ENCODE data around the gene CCDC51. TPM values are rescaled to one million over a fixed set of nuclear protein-coding genes. Genes with fewer than 3 reads are reported as not detected.

CCDC51 gene
- total RNA-seq, 1 experiment from 2014 or later = 11.8 TPM

DNA sequence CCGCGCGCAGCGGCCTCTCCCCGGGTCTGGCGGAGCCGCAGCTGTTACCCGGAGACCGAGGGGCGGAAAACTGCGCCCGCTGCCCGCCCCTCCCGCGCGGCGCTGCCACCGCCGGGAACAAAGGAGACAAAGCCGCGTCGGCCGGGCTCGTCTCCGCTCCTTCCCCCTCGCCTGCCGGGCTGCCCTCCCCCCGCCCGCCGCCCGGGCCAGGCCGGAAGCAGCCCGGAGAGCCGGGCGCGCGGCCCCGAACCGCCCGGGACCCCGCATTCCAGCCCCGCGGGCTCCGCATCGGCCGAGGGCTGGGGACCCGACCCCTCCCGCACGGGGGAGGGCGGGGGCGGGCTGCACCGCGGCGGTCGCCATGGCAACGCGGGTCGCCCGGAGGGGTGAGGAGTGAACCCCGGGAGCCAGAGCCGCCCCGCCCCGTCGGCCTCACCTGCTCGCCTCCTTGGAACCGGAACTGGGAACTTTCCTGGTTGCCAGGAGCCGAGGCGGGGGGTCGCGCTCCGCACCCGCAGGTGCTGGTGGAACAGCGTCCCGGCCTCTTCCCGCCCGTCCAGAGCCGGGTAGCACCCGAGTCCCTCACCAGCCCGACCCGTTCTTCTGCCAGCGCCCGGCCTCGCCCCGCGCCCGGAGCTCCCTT lies 10.5 kb downstream of the CCDC51 start:
- BruUV-seq (replicated peaks) = no TSS peak
- Histone ChIP-seq H3K27me3 (replicated peaks; ENCODE audit: insufficient read depth, low read depth, low read length, poor library complexity) (no peaks in the 10 kb centered on the region), H3K4me1 (ENCODE audit: insufficient read depth, low read length, poor library complexity, severe bottlenecking) (peaks cover 7% of the 10 kb centered on the region), H3K27ac (ENCODE audit: low read depth, low read length, poor library complexity, severe bottlenecking) (peak overlapping the region; percentile 77), H3K9me3 (ENCODE audit: low read depth, low read length, poor library complexity, severe bottlenecking) (no peaks in the 10 kb centered on the region), H3K4me3 (ENCODE audit: low read depth, low read length, poor library complexity, severe bottlenecking) (peak overlapping the region; percentile 62), H3K36me3 (ENCODE audit: insufficient read depth, low read length, poor library complexity, severe bottlenecking) (no peaks in the 10 kb centered on the region)
- ChIA-PET CTCF (no interaction called here), POLR2A (ENCODE audit: low non-redundant PET) (no interaction called here)
- TF ChIP-seq, protein P1, sequence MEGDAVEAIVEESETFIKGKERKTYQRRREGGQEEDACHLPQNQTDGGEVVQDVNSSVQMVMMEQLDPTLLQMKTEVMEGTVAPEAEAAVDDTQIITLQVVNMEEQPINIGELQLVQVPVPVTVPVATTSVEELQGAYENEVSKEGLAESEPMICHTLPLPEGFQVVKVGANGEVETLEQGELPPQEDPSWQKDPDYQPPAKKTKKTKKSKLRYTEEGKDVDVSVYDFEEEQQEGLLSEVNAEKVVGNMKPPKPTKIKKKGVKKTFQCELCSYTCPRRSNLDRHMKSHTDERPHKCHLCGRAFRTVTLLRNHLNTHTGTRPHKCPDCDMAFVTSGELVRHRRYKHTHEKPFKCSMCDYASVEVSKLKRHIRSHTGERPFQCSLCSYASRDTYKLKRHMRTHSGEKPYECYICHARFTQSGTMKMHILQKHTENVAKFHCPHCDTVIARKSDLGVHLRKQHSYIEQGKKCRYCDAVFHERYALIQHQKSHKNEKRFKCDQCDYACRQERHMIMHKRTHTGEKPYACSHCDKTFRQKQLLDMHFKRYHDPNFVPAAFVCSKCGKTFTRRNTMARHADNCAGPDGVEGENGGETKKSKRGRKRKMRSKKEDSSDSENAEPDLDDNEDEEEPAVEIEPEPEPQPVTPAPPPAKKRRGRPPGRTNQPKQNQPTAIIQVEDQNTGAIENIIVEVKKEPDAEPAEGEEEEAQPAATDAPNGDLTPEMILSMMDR (conservative IDR thresholded peaks at IDR 0.05; ENCODE audit: low read depth, low read length) = no peak
- TF ChIP-seq EZH2 (IDR thresholded peaks at IDR 0.05; ENCODE audit: borderline replicate concordance, low read depth, low read length, poor library complexity, severe bottlenecking) = no peak
- intact Hi-C loops (cut with micrococcal nuclease; ENCODE audit: unreplicated experiment) = no loop called here
- DNase-seq (ENCODE audit: low spot score) = peak; percentile 42

DNA sequence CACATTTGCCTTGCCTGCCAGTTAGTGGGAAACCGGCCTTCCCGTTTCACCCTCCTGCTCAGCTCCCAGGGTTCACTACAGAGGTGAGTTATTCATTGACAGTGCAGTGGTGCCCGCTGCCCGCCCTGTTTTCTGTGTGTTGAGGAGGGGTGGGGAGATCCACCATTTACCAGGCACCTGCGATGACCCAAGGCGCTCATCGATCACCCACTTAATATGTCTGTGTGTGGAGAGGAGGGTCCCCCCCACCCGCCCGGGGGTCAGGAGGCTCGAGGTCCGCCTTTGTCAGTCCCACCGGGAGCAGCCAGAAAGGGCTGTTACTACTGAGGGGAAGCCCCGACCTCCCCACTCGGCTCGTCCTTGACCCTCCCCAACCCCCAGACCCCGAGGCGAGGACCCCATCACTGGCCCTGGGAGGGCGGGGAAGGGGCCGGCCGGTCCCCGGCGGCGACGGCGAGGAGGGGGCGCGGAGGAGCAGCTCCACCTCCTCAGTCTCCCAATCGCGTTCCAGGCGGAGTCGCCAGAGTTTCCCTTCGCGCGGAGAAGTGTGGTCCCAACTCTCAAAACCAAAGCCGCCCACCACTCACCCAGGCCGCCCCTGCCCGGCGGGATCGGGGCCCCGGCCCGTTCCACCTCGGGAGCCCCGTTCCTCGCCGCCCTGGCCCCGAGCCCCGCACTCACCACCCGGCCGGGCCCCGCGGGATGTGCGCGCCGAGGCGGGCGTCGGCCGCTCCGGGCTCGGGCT lies 11.2 kb downstream of the CCDC51 start:
- peaks cover 7% of the 10 kb centered on the region for H3K4me1 ChIP-seq (ENCODE audit: insufficient read depth, low read length, poor library complexity, severe bottlenecking)
- ChIA-PET POLR2A (ENCODE audit: low non-redundant PET) (no interaction called here), CTCF (no interaction called here)
- no peaks in the 10 kb centered on the region for H3K36me3 ChIP-seq (ENCODE audit: insufficient read depth, low read length, poor library complexity, severe bottlenecking)
- TF ChIP-seq, protein P1 (conservative IDR thresholded peaks at IDR 0.05; ENCODE audit: low read depth, low read length) = no peak
- no peak for TF ChIP-seq EZH2 (IDR thresholded peaks at IDR 0.05; ENCODE audit: borderline replicate concordance, low read depth, low read length, poor library complexity, severe bottlenecking)
- H3K27me3 ChIP-seq (replicated peaks; ENCODE audit: insufficient read depth, low read depth, low read length, poor library complexity) = no peaks in the 10 kb centered on the region
- peak overlapping the region; percentile 62 for H3K4me3 ChIP-seq (ENCODE audit: low read depth, low read length, poor library complexity, severe bottlenecking)
- DNase-seq (ENCODE audit: low spot score) = peak; percentile 16
- no peaks in the 10 kb centered on the region for H3K9me3 ChIP-seq (ENCODE audit: low read depth, low read length, poor library complexity, severe bottlenecking)
- intact Hi-C loops (cut with micrococcal nuclease; ENCODE audit: unreplicated experiment) = no loop called here
- BruUV-seq (replicated peaks) = no TSS peak
- H3K27ac ChIP-seq (ENCODE audit: low read depth, low read length, poor library complexity, severe bottlenecking) = peak overlapping the region; percentile 77

DNA sequence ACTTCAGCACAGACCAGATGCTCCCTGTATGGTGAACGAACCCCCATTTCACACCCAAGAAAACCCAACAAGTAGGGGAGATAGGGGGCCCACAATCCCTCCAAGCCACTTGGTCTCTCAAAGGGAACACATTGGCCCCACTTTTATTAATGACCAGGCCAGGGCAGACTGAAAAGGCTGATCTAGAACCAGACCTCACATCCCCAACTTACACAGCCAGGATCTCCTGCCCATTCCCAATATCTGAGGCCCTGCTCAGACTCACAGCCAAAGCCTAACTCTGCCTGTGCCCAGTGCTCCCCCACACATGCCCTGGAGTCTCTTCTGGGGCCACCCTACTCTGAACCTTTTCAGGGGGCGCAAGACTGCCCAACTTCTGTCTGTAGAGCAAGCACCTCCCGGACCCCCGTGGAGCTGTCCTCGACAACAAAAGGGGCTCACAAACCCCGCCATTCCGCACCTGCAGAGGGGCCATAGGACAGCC lies 11.8 kb downstream of the CCDC51 start:
- Histone ChIP-seq H3K4me1 (ENCODE audit: insufficient read depth, low read length, poor library complexity, severe bottlenecking) (peaks cover 7% of the 10 kb centered on the region), H3K27ac (ENCODE audit: low read depth, low read length, poor library complexity, severe bottlenecking) (no peak overlapping the region), H3K36me3 (ENCODE audit: insufficient read depth, low read length, poor library complexity, severe bottlenecking) (no peaks in the 10 kb centered on the region), H3K9me3 (ENCODE audit: low read depth, low read length, poor library complexity, severe bottlenecking) (no peaks in the 10 kb centered on the region), H3K27me3 (replicated peaks; ENCODE audit: insufficient read depth, low read depth, low read length, poor library complexity) (no peaks in the 10 kb centered on the region), H3K4me3 (ENCODE audit: low read depth, low read length, poor library complexity, severe bottlenecking) (peak overlapping the region; percentile 62)
- ChIA-PET POLR2A (ENCODE audit: low non-redundant PET) (no interaction called here), CTCF (no interaction called here)
- TF ChIP-seq, protein P1 (conservative IDR thresholded peaks at IDR 0.05; ENCODE audit: low read depth, low read length) = no peak
- TF ChIP-seq EZH2 (IDR thresholded peaks at IDR 0.05; ENCODE audit: borderline replicate concordance, low read depth, low read length, poor library complexity, severe bottlenecking) = no peak
- no TSS peak for BruUV-seq (replicated peaks)
- intact Hi-C loops (cut with micrococcal nuclease; ENCODE audit: unreplicated experiment) = no loop called here
- DNase-seq (ENCODE audit: low spot score) = no peak
